B cell (primary cell): ENCODE measurements around the gene GAS5. TPM values are rescaled to one million over a fixed set of nuclear protein-coding genes. Genes with fewer than 3 reads are reported as not detected.

Source experiments
- ATAC-seq: fragments of 200-7000 bp; cut with Tn5 transposase; one replicate; pipeline ENCODE4 v1.10.0; 2021; ENCODE audit warnings: low read depth, mild to moderate bottlenecking, moderate number of reproducible peaks, moderate library complexity
- CTCF ChIA-PET: fragments of 350-600 bp; sonication (Branson Sonifier 250); formaldehyde crosslinking; loops from one replicate; lab custom pipeline; 2021; ENCODE audit warnings: antibody characterized with exemption, inconsistent platforms; lab: Charles Lee
- POLR2A ChIA-PET: fragments of 350-600 bp; sonication (Branson Sonifier 250); formaldehyde crosslinking; loops from one replicate; lab custom pipeline; 2021; ENCODE audit warnings: antibody characterized with exemption; lab: Charles Lee
- DNase-seq: peaks from one replicate; pipeline ENCODE4 v3.0.0; 2013
- H2AFZ ChIP-seq: 2 replicates; pipeline ENCODE4 v1.6.1; 2012; ENCODE audit warnings: mild to moderate bottlenecking, low read depth, low read length; ENCODE audit not compliant: insufficient read depth, poor library complexity, severe bottlenecking
- H3K27ac ChIP-seq, 2 donors: 1 replicate in 1 of 2; 2 replicates in 1 of 2; pipeline ENCODE4 v1.5.1; 2012 to 2013; ENCODE audit warnings: low read length in 2 of 2, mild to moderate bottlenecking in 2 of 2, moderate library complexity in 1 of 2
- H3K27me3 ChIP-seq, 4 experiments: fragments of 200-600 bp in 1 of 4; sonication (generic) in 1 of 4; replicated peaks in 1 of 4; 1 replicate in 2 of 4; 2 replicates in 2 of 4; pipeline versions ENCODE4 v1.6.1 to v1.7.0; 2013 to 2016; ENCODE audit warnings: low read length in 3 of 4, mild to moderate bottlenecking in 2 of 4, mixed read lengths in 1 of 4, moderate library complexity in 1 of 4; ENCODE audit not compliant: insufficient read depth in 4 of 4, control insufficient read depth in 3 of 4; ENCODE audit errors: control extremely low read depth in 1 of 4
- H3K36me3 ChIP-seq, 2 experiments: replicated peaks in 1 of 2; 1 replicate in 1 of 2; 2 replicates in 1 of 2; pipeline versions ENCODE4 v1.6.1 to v1.7.1; 2013; ENCODE audit warnings: low read length in 1 of 2; ENCODE audit not compliant: insufficient read depth in 2 of 2, control insufficient read depth in 1 of 2; ENCODE audit errors: control extremely low read depth in 1 of 2, extremely low read depth in 1 of 2
- H3K4me1 ChIP-seq, 2 donors: fragments of 200-600 bp in 1 of 2; sonication (generic) in 1 of 2; 1 replicate in 1 of 2; 2 replicates in 1 of 2; pipeline versions ENCODE4 v1.5.1 to v1.6.1; 2013 to 2017; ENCODE audit warnings: low read length in 2 of 2; ENCODE audit not compliant: control insufficient read depth in 2 of 2, insufficient read depth in 2 of 2
- H3K4me2 ChIP-seq: replicated peaks from 2 replicates; pipeline ENCODE3; 2012; ENCODE audit warnings: mild to moderate bottlenecking, low read depth, low read length; ENCODE audit not compliant: poor library complexity, severe bottlenecking
- H3K4me3 ChIP-seq, 5 experiments: fragments of 200-600 bp in 1 of 5; sonication (generic) in 1 of 5; 1 replicate in 3 of 5; 2 replicates in 2 of 5; pipeline versions ENCODE4 v1.5.1 to v1.7.0; 2011 to 2016; ENCODE audit warnings: low read length in 4 of 5, mild to moderate bottlenecking in 4 of 5, low read depth in 2 of 5, control low read depth in 1 of 5, moderate library complexity in 1 of 5; ENCODE audit not compliant: insufficient read depth in 1 of 5; ENCODE audit errors: control extremely low read depth in 1 of 5, extremely low read depth in 1 of 5
- H3K79me2 ChIP-seq: fragments of 200-600 bp; sonication (generic); one replicate; pipeline ENCODE4 v1.6.0; 2016; ENCODE audit warnings: low read length; ENCODE audit not compliant: control insufficient read depth, insufficient read depth
- H3K9ac ChIP-seq: fragments of 200-600 bp; sonication (generic); 2 replicates; pipeline ENCODE4 v1.6.1; 2017; ENCODE audit warnings: mild to moderate bottlenecking, low read length, moderate library complexity
- H3K9me3 ChIP-seq, 3 donors: one replicate each; pipeline versions ENCODE4 v1.6.1 to v1.7.1; 2013; ENCODE audit warnings: low read length in 2 of 3; ENCODE audit not compliant: control insufficient read depth in 2 of 3, insufficient read depth in 1 of 3; ENCODE audit errors: control extremely low read depth in 1 of 3
- H4K20me1 ChIP-seq: 2 replicates; pipeline ENCODE4 v1.6.0; 2012; ENCODE audit warnings: mild to moderate bottlenecking, low read length; ENCODE audit not compliant: insufficient read depth, control insufficient read depth, poor library complexity, severe bottlenecking
- H3K27ac Mint-ChIP-seq: one replicate; pipeline ENCODE4 v1.8.0; 2021; ENCODE audit warnings: mixed read lengths
- H3K27me3 Mint-ChIP-seq: one replicate; pipeline ENCODE4 v1.8.0; 2021; ENCODE audit warnings: mixed read lengths
- H3K4me1 Mint-ChIP-seq: one replicate; pipeline ENCODE4 v1.8.0; 2021; ENCODE audit warnings: mixed read lengths
- H3K4me3 Mint-ChIP-seq: one replicate; pipeline ENCODE4 v1.8.0; 2021; ENCODE audit warnings: mixed read lengths
- H3K9me3 Mint-ChIP-seq: one replicate; pipeline ENCODE4 v1.8.0; 2022; ENCODE audit warnings: mixed read lengths; ENCODE audit not compliant: insufficient read depth
- EZH2 ChIP-seq: IDR thresholded peaks from 2 replicates; pipeline ENCODE4 v1.6.1; 2012; ENCODE audit warnings: borderline replicate concordance, low read depth, mild to moderate bottlenecking, moderate library complexity, low read length; ENCODE audit not compliant: insufficient read depth, poor library complexity, severe bottlenecking
- WGBS: methylation state at CpG from one replicate; pipeline ENCODE4 v1.1.5; 2013; ENCODE audit warnings: missing lambda C conversion rate; ENCODE audit not compliant: insufficient coverage; 5-methylcytosine and 5-hydroxymethylcytosine counted together
- intact Hi-C: fragments of 100-400 bp; cut with micrococcal nuclease; formaldehyde crosslinking; loops from one replicate; pipeline ENCODE4 v1.10.0; 2022
- polyA plus RNA-seq: library from polyadenylated mRNA; depleted of rRNA; stranded (reverse); fragments of >200 nt; gene quantifications from 2 replicates; pipeline ENCODE4 v1.2.3, GENCODE V29; 2012
- total RNA-seq, 2 donors: library from RNA; stranded (reverse); fragments of 120-200 nt in 1 of 2; gene quantifications; 1 replicate in 1 of 2; 2 replicates in 1 of 2; pipeline versions ENCODE4 v1.2.3 to v1.2.4, GENCODE V29; 2013 to 2022
- TF ChIP-seq, protein P1 (sequence below): fragments of 200-600 bp; IDR thresholded peaks from one replicate; pipeline ENCODE4 v1.8.0; 2022; ENCODE audit warnings: antibody characterized with exemption, mild to moderate bottlenecking

GAS5 gene
- total and polyA plus RNA-seq, 2 donors (not counting 1 experiment from before 2014, with no cell fraction given), result 472 to 622 TPM

DNA sequence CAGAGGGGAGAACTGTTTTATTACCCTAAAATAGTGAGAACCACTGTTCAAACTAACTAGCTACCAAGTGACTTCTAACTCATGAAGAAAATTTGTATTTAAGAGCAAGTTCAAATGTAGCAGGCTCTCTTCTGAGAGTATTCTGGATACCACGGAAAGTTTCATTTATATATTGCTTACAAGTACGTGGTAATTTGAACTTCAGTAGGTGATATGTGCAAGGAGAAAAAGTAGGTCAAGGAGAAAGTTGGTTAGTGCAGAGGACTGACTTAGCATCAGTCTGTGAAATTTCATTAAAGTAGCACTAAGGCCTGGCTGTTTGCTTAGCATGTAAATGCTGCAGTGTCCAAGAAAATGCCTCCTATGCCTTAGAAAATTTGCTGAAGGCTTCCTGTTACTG lies 32.6 kb upstream of the GAS5 start:
- H3K27ac Mint-ChIP-seq, result no peak overlapping the region
- H2AFZ ChIP-seq, result no peak overlapping the region

DNA sequence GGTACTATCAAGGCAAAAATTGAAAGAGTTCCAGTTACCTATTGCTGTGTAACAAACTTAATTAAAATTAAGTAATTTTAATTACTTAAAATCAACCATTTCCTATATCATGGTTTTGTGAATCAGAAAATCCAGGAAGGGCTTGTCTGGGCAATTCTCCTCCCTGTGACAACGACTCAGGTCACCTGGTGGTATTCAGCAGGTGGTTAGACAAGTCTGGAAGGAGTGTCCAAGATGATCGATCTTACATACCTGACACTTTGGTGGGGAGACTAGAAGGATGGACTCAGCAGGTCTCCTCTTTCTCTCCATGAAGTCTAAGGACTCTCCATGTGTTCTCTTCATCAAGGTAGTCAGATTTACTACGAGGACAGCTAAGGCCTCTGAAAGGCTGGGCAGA lies 26.4 kb upstream of the GAS5 start:
- Histone ChIP-seq H3K27ac (no peak overlapping the region), H3K4me1 (peaks cover 0 to 13% of the 10 kb centered on the region in 2 donors), H3K27me3 (no peaks in the 10 kb centered on the region), H4K20me1 (peaks cover 6% of the 10 kb centered on the region), H3K79me2 (peaks cover 30% of the 10 kb centered on the region), H3K36me3 (peaks cover 3 to 7% of the 10 kb centered on the region in 2 experiments), H3K4me3 (no peak overlapping the region), H3K4me2 (no peak overlapping the region), H2AFZ (no peak overlapping the region), H3K9me3 (no peaks in the 10 kb centered on the region), H3K9ac (no peak overlapping the region)
- Mint-ChIP-seq H3K4me1 (peaks cover 19% of the 10 kb centered on the region), H3K27ac (no peak overlapping the region), H3K4me3 (no peak overlapping the region), H3K27me3 (no peaks in the 10 kb centered on the region), H3K9me3 (no peaks in the 10 kb centered on the region)
- intact Hi-C loops, result no loop called here
- POLR2A ChIA-PET, result no interaction called here
- ATAC-seq (no peak), DNase-seq (no peak)
- 56% methylated on average over 1 of the region's 3 CpGs for WGBS
- TF ChIP-seq, protein P1, sequence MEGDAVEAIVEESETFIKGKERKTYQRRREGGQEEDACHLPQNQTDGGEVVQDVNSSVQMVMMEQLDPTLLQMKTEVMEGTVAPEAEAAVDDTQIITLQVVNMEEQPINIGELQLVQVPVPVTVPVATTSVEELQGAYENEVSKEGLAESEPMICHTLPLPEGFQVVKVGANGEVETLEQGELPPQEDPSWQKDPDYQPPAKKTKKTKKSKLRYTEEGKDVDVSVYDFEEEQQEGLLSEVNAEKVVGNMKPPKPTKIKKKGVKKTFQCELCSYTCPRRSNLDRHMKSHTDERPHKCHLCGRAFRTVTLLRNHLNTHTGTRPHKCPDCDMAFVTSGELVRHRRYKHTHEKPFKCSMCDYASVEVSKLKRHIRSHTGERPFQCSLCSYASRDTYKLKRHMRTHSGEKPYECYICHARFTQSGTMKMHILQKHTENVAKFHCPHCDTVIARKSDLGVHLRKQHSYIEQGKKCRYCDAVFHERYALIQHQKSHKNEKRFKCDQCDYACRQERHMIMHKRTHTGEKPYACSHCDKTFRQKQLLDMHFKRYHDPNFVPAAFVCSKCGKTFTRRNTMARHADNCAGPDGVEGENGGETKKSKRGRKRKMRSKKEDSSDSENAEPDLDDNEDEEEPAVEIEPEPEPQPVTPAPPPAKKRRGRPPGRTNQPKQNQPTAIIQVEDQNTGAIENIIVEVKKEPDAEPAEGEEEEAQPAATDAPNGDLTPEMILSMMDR, result no peak
- TF ChIP-seq EZH2, result no peak
- CTCF ChIA-PET, result no interaction called here

More for the DNA sequence above, 32.6 kb upstream of the GAS5 start:
- WGBS, result 100% methylated on average over 1 of the region's 2 CpGs
- TF ChIP-seq, protein P1, result no peak
- TF ChIP-seq EZH2, result no peak
- H3K4me2 ChIP-seq, result no peak overlapping the region
- DNase-seq, result no peak
- CTCF ChIA-PET, result no interaction called here
- Mint-ChIP-seq H3K27me3 (no peaks in the 10 kb centered on the region), H3K9me3 (no peaks in the 10 kb centered on the region), H3K4me1 (peaks cover 18% of the 10 kb centered on the region), H3K4me3 (no peak overlapping the region)
- no peak overlapping the region for H3K27ac ChIP-seq
- peaks cover 11% of the 10 kb centered on the region for H3K79me2 ChIP-seq
- H3K36me3 ChIP-seq, result peaks cover 0 to 2% of the 10 kb centered on the region in 2 experiments
- no peaks in the 10 kb centered on the region for H3K9me3 ChIP-seq
- ATAC-seq, result no peak
- H3K4me3 ChIP-seq, result no peak overlapping the region
- POLR2A ChIA-PET, result no interaction called here
- H3K9ac ChIP-seq, result no peak overlapping the region
- H3K4me1 ChIP-seq, result peaks cover 0 to 13% of the 10 kb centered on the region in 2 donors
- intact Hi-C loops, result no loop called here
- no peaks in the 10 kb centered on the region for H3K27me3 ChIP-seq
- H4K20me1 ChIP-seq, result no peaks in the 10 kb centered on the region
